VCaP (cell line): ENCODE results near the gene TMEM168.

Experiments
- H3K27ac ChIP-seq: fragments of 450-650 bp; 2 replicates; pipeline ENCODE4 v1.5.1; 2017
- CTCF ChIP-seq: fragments of 450-650 bp; conservative IDR thresholded peaks from 2 replicates; pipeline ENCODE4 v1.5.1; 2017; ENCODE audit warnings: mild to moderate bottlenecking, moderate library complexity

The TMEM168 gene

GRCh38 chr7:112779667-112780066 lies 10.5 kb downstream of the TMEM168 start:
- TF ChIP-seq CTCF: no peak
- no peak overlapping the region for H3K27ac ChIP-seq

- no peak for TF ChIP-seq CTCF
Measured at GRCh38 chr7:112777406-112777805, 12.8 kb downstream of the TMEM168 start.

GRCh38 chr7:112771166-112771565 lies 19.0 kb downstream of the TMEM168 start:
- no peak for TF ChIP-seq CTCF
- no peak overlapping the region for H3K27ac ChIP-seq

More at GRCh38 chr7:112777406-112777805, 12.8 kb downstream of the TMEM168 start:
- H3K27ac ChIP-seq: no peak overlapping the region

GRCh38 chr7:112770051-112770450 lies 20.1 kb downstream of the TMEM168 start:
- TF ChIP-seq CTCF: no peak
- no peak overlapping the region for H3K27ac ChIP-seq

- no peak overlapping the region for H3K27ac ChIP-seq
- TF ChIP-seq CTCF: no peak
Measured at GRCh38 chr7:112765105-112765504, 25.1 kb downstream of the TMEM168 start.

GRCh38 chr7:112763996-112764395 lies 26.2 kb downstream of the TMEM168 start:
- no peak overlapping the region for H3K27ac ChIP-seq
- no peak for TF ChIP-seq CTCF

- TF ChIP-seq CTCF: no peak
- H3K27ac ChIP-seq: no peak overlapping the region
Measured at GRCh38 chr7:112763298-112763697, 26.9 kb downstream of the TMEM168 start.

GRCh38 chr7:112759905-112760304 lies 30.3 kb downstream of the TMEM168 start:
- no peak overlapping the region for H3K27ac ChIP-seq
- no peak for TF ChIP-seq CTCF
